Trophoblast cell (in vitro differentiated cells and primary cell): ENCODE measurements around the gene KLHDC8A.

ENCODE experiments used
- DNase-seq, 2 donors: peaks; one replicate each; pipeline ENCODE4 v3.0.0-alpha.2; 2016
- H2AFZ ChIP-seq: 2 replicates; pipeline ENCODE4 v1.6.1; 2013; ENCODE audit warnings: low read length, moderate library complexity, mild to moderate bottlenecking; ENCODE audit not compliant: insufficient read depth, poor library complexity
- H2AK5ac ChIP-seq: 2 replicates; pipeline ENCODE4 v1.6.1; 2013; ENCODE audit warnings: mild to moderate bottlenecking, low read length
- H2BK120ac ChIP-seq: 2 replicates; pipeline ENCODE4 v1.6.1; 2013; ENCODE audit warnings: low read length, mild to moderate bottlenecking, moderate library complexity; ENCODE audit not compliant: insufficient read depth, poor library complexity
- H2BK12ac ChIP-seq: 2 replicates; pipeline ENCODE4 v1.6.1; 2013; ENCODE audit warnings: mild to moderate bottlenecking, low read length, moderate library complexity
- H2BK5ac ChIP-seq: 2 replicates; pipeline ENCODE4 v1.6.1; 2013; ENCODE audit warnings: low read length, low read depth, moderate library complexity, mild to moderate bottlenecking; ENCODE audit not compliant: poor library complexity
- H3K14ac ChIP-seq: 2 replicates; pipeline ENCODE4 v1.6.1; 2013; ENCODE audit warnings: mild to moderate bottlenecking, low read length
- H3K18ac ChIP-seq: 2 replicates; pipeline ENCODE4 v1.6.1; 2013; ENCODE audit warnings: mild to moderate bottlenecking, low read length
- H3K23ac ChIP-seq: 2 replicates; pipeline ENCODE4 v1.6.1; 2013; ENCODE audit warnings: low read length
- H3K27ac ChIP-seq: 2 replicates; pipeline ENCODE4 v1.5.1; 2013; ENCODE audit warnings: low read depth, mild to moderate bottlenecking, inconsistent platforms, low read length, moderate library complexity
- H3K27me3 ChIP-seq: 2 replicates; pipeline ENCODE4 v1.6.1; 2013; ENCODE audit warnings: inconsistent platforms, mild to moderate bottlenecking, low read length, moderate library complexity; ENCODE audit not compliant: insufficient read depth
- H3K36me3 ChIP-seq, 2 experiments: 1 replicate in 1 of 2; 2 replicates in 1 of 2; pipeline ENCODE4 v1.6.1; 2013; ENCODE audit warnings: low read length in 2 of 2, mild to moderate bottlenecking in 2 of 2, moderate library complexity in 1 of 2; ENCODE audit not compliant: insufficient read depth in 2 of 2, control insufficient read depth in 1 of 2
- H3K4ac ChIP-seq: 2 replicates; pipeline ENCODE4 v1.6.1; 2013; ENCODE audit warnings: low read depth, mild to moderate bottlenecking, low read length, moderate library complexity
- H3K4me1 ChIP-seq, 2 experiments: 1 replicate in 1 of 2; 2 replicates in 1 of 2; pipeline ENCODE4 v1.6.1; 2013; ENCODE audit warnings: low read length in 2 of 2, mild to moderate bottlenecking in 2 of 2, moderate library complexity in 1 of 2; ENCODE audit not compliant: insufficient read depth in 2 of 2, control insufficient read depth in 1 of 2
- H3K4me2 ChIP-seq: 2 replicates; pipeline ENCODE4 v1.6.1; 2013; ENCODE audit warnings: inconsistent platforms, mild to moderate bottlenecking, low read length, moderate library complexity
- H3K4me3 ChIP-seq: 2 replicates; pipeline ENCODE4 v1.5.1; 2013; ENCODE audit warnings: mild to moderate bottlenecking, low read depth, low read length, inconsistent platforms
- H3K79me1 ChIP-seq: one replicate; pipeline ENCODE4 v1.6.1; 2013; ENCODE audit warnings: low read length
- H3K79me2 ChIP-seq: 2 replicates; pipeline ENCODE4 v1.6.1; 2013; ENCODE audit warnings: low read length, mild to moderate bottlenecking; ENCODE audit not compliant: control insufficient read depth, insufficient read depth, poor library complexity
- H3K9ac ChIP-seq: 2 replicates; pipeline ENCODE4 v1.6.1; 2013; ENCODE audit warnings: mild to moderate bottlenecking, low read length
- H3K9me3 ChIP-seq: 2 replicates; pipeline ENCODE4 v1.6.1; 2013; ENCODE audit warnings: low read depth, mild to moderate bottlenecking, control low read depth, inconsistent platforms, low read length; ENCODE audit not compliant: insufficient read depth
- H4K12ac ChIP-seq: 2 replicates; pipeline ENCODE4 v1.6.1; 2013; ENCODE audit warnings: low read depth, mild to moderate bottlenecking, low read length, moderate library complexity
- H4K8ac ChIP-seq: 2 replicates; pipeline ENCODE4 v1.6.1; 2013; ENCODE audit warnings: low read depth, mild to moderate bottlenecking, low read length, moderate library complexity
- H4K91ac ChIP-seq: one replicate; pipeline ENCODE4 v1.6.1; 2013; ENCODE audit warnings: low read depth, mild to moderate bottlenecking, low read length, moderate library complexity
- WGBS: extraction: QIAGEN DNeasy Blood & Tissue Kit; methylation state at CpG from one replicate; pipeline ENCODE4 v1.1.7; 2013; ENCODE audit warnings: missing lambda C conversion rate; ENCODE audit not compliant: insufficient read length, insufficient coverage; ENCODE audit errors: extremely low coverage; 5-methylcytosine and 5-hydroxymethylcytosine counted together

KLHDC8A gene

DNA sequence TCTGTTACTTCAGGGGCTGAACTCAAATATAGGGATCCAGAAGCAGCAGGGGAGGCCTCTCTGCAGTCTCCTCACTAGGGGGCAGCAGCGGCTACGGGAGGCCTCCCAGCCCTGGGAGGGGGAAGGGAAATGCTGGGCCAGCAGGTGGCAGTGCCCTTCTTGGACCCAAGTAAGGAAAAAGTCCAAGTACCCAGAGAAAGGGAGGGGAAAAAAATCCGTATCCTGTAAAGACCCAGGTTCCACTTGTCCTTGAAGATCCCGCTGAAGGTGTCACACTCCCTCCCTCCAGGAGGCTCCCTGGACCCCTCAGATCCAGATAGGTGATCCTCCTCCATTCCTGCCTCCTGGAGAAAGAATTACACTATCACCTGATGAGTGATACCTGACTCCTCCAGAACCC lies 21.0 kb downstream of the KLHDC8A start:
- no peak overlapping the region for H3K4me3 ChIP-seq

DNA sequence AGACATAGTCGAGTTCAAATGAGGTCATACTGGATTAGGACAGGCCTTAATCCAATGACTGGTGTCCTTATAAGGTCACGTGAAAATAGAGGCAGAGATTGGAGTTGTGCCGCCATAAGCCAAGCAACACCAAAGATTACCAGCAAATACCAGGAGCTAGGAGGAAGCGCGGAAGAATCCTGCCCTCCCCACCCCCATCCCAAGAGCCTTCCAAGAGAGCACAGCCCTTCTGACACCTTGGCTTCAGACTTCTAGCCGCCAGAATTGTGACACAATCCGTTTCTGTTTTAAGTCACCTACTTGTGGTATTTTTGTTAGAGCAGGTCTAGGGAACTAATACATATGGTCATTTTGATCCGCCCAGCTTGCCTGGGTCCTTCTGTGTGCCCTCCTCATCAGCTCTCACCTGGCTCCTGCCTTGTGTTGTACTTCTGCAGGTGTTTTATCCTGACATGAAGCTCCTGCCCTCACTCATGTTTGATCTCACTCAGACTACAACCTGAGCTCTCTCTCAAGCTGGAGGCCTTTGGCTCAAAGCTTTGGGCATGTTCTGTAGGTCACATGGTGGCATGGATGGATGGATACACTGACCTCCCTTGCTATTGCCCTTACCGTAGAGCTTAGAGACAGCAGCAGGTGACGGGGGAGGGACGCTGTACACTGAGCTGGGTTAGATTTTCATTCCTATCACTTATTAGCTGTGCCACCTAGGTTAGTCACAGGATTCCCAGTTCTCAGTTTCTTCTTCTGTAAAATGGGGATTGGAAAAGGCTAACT lies 24.5 kb downstream of the KLHDC8A start:
- no peak overlapping the region for H4K8ac ChIP-seq
- no peak for DNase-seq
- no peaks in the 10 kb centered on the region for H3K9me3 ChIP-seq
- peaks cover 0 to 5% of the 10 kb centered on the region in 2 experiments for H3K4me1 ChIP-seq
- H3K9ac ChIP-seq, result no peak overlapping the region
- H2AK5ac ChIP-seq, result no peak overlapping the region
- H2BK120ac ChIP-seq, result no peak overlapping the region
- H3K23ac ChIP-seq, result no peak overlapping the region
- H3K18ac ChIP-seq, result no peak overlapping the region
- no peak overlapping the region for H2AFZ ChIP-seq
- peaks cover 0 to 2% of the 10 kb centered on the region in 2 experiments for H3K36me3 ChIP-seq
- no CpG with 5 or more reads among the region's 11 CpGs for WGBS
- no peak overlapping the region for H3K4me3 ChIP-seq
- no peak overlapping the region for H2BK12ac ChIP-seq
- H3K4ac ChIP-seq, result no peak overlapping the region
- no peak overlapping the region for H4K12ac ChIP-seq
- no peaks in the 10 kb centered on the region for H3K79me1 ChIP-seq
- no peak overlapping the region for H2BK5ac ChIP-seq
- H3K79me2 ChIP-seq, result no peaks in the 10 kb centered on the region
- H3K4me2 ChIP-seq, result no peak overlapping the region
- no peak overlapping the region for H4K91ac ChIP-seq
- H3K14ac ChIP-seq, result no peak overlapping the region
- H3K27ac ChIP-seq, result no peak overlapping the region
- H3K27me3 ChIP-seq, result no peaks in the 10 kb centered on the region

More for the DNA sequence above, 21.0 kb downstream of the KLHDC8A start:
- Histone ChIP-seq H3K4ac (no peak overlapping the region), H2AK5ac (no peak overlapping the region), H3K79me1 (no peaks in the 10 kb centered on the region), H3K23ac (no peak overlapping the region), H3K36me3 (peaks cover 0 to 2% of the 10 kb centered on the region in 2 experiments), H3K14ac (no peak overlapping the region), H2BK120ac (no peak overlapping the region), H3K18ac (no peak overlapping the region), H2BK5ac (no peak overlapping the region), H3K27me3 (no peaks in the 10 kb centered on the region), H3K9ac (no peak overlapping the region), H4K8ac (no peak overlapping the region), H3K27ac (no peak overlapping the region), H3K4me2 (no peak overlapping the region), H3K9me3 (peaks cover 7% of the 10 kb centered on the region), H4K12ac (no peak overlapping the region), H2BK12ac (no peak overlapping the region), H3K79me2 (no peaks in the 10 kb centered on the region), H4K91ac (no peak overlapping the region), H3K4me1 (no peaks in the 10 kb centered on the region), H2AFZ (no peak overlapping the region)
- DNase-seq, result peak; percentile 58 to 71
- no CpG with 5 or more reads among the region's 4 CpGs for WGBS

DNA sequence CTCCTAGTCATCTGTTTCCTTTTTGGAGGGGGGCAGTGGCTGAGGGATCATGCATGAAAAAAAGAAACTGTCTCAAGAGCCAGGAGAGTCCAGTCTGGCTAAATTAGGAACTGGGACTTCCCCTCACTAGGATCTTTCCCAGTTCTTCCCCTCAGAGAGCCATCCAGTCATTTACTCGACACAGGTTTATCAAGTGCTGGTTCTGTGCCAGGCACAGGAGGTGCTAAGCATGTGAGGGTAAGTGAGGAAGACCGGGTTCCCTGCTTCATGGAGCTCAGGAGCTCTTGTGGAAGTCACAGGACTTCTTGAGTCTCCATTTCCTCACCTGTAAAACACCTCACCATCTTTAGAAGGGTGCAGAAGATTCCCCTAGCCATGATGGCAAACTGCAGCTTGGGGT lies 26.6 kb downstream of the KLHDC8A start:
- DNase-seq, result no peak
- Histone ChIP-seq H3K27ac (no peak overlapping the region), H3K9ac (no peak overlapping the region), H3K4me3 (no peak overlapping the region), H2BK5ac (no peak overlapping the region), H3K79me1 (peaks cover 2% of the 10 kb centered on the region), H4K91ac (no peak overlapping the region), H3K79me2 (no peaks in the 10 kb centered on the region), H4K8ac (no peak overlapping the region), H3K4me2 (no peak overlapping the region), H3K14ac (no peak overlapping the region), H3K18ac (no peak overlapping the region), H2AK5ac (no peak overlapping the region), H2AFZ (no peak overlapping the region), H3K23ac (no peak overlapping the region), H3K27me3 (no peaks in the 10 kb centered on the region), H3K36me3 (no peaks in the 10 kb centered on the region), H3K9me3 (no peaks in the 10 kb centered on the region), H2BK120ac (no peak overlapping the region), H2BK12ac (no peak overlapping the region), H3K4me1 (peaks cover 4 to 9% of the 10 kb centered on the region in 2 experiments), H4K12ac (no peak overlapping the region), H3K4ac (no peak overlapping the region)
- WGBS, result no CpG with 5 or more reads among the region's 2 CpGs

DNA sequence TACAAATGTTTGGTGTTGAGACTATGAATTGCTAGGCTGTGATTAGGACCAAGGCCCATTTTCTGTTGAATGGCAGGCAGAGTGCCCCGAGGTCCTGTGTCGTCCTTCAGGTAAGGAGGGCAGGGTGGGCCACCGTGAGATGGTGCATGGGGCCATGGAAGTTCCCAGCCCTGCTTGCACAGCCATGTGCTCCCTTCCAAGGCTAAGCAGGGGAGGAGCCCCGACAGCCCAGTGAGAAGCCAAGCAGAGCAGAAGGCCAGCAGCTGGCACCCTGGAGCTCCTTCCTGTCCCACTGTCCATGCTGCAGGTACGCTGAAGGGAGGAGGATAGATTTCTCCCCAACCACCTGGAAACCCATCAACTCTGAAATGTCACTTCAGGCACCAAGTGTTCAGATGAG lies 27.0 kb downstream of the KLHDC8A start:
- Histone ChIP-seq H3K79me2 (no peaks in the 10 kb centered on the region), H2BK12ac (no peak overlapping the region)

More for the DNA sequence above, 27.0 kb downstream of the KLHDC8A start:
- Histone ChIP-seq H3K79me1 (peaks cover 5% of the 10 kb centered on the region), H4K8ac (no peak overlapping the region), H3K27me3 (no peaks in the 10 kb centered on the region), H3K9me3 (no peaks in the 10 kb centered on the region), H4K12ac (no peak overlapping the region), H3K4ac (no peak overlapping the region), H2BK120ac (no peak overlapping the region), H3K27ac (no peak overlapping the region), H3K23ac (no peak overlapping the region), H2BK5ac (no peak overlapping the region), H2AK5ac (no peak overlapping the region), H4K91ac (no peak overlapping the region), H3K4me1 (peaks cover 8 to 13% of the 10 kb centered on the region in 2 experiments), H3K14ac (no peak overlapping the region), H3K18ac (no peak overlapping the region), H2AFZ (no peak overlapping the region), H3K9ac (no peak overlapping the region), H3K4me3 (no peak overlapping the region), H3K36me3 (no peaks in the 10 kb centered on the region), H3K4me2 (no peak overlapping the region)
- no CpG with 5 or more reads among the region's 5 CpGs for WGBS
- no peak for DNase-seq
